Neural cell (in vitro differentiated cells): Measurements from ENCODE around the gene WDR93. TPM values are rescaled to one million over a fixed set of nuclear protein-coding genes. Genes with fewer than 3 reads are reported as not detected.

Source experiments
- H2AFZ ChIP-seq: fragments of 200-600, 300-800 bp; sonication (generic), shearing (Covaris generic); 2 replicates; pipeline ENCODE4 v1.6.0; 2014; ENCODE audit warnings: low read depth, mild to moderate bottlenecking, antibody characterized with exemption, low read length, moderate library complexity
- H3F3A ChIP-seq: fragments of 200-600 bp; shearing (Covaris generic); 2 replicates; pipeline ENCODE4 v1.6.1; 2016; ENCODE audit warnings: mild to moderate bottlenecking, moderate library complexity, mixed read lengths, antibody characterized with exemption, low read length; ENCODE audit not compliant: insufficient read depth, poor library complexity, severe bottlenecking
- H3K27ac ChIP-seq: fragments of 200-600, 300-800 bp; sonication (generic), shearing (Covaris generic); 2 replicates; pipeline ENCODE4 v1.5.1; 2014; ENCODE audit warnings: mild to moderate bottlenecking, low read length, moderate library complexity
- H3K27me3 ChIP-seq: fragments of 300-800, 200-600 bp; sonication (generic), shearing (Covaris generic); 2 replicates; pipeline ENCODE4 v1.6.0; 2014; ENCODE audit warnings: mild to moderate bottlenecking, low read depth, low read length, moderate library complexity; ENCODE audit not compliant: insufficient read depth
- H3K36me3 ChIP-seq: fragments of 300-800, 200-600 bp; sonication (generic), shearing (Covaris generic); 2 replicates; pipeline ENCODE4 v1.5.1; 2014; ENCODE audit warnings: mild to moderate bottlenecking, antibody characterized with exemption, low read length, moderate library complexity; ENCODE audit not compliant: insufficient read depth
- H3K4me2 ChIP-seq: fragments of 300-800, 200-600 bp; sonication (generic), shearing (Covaris generic); 2 replicates; pipeline ENCODE4 v1.6.0; 2014; ENCODE audit warnings: mild to moderate bottlenecking, low read length
- H3K4me3 ChIP-seq: fragments of 300-800, 200-600 bp; sonication (generic), shearing (Covaris generic); 2 replicates; pipeline ENCODE4 v1.5.1; 2014; ENCODE audit warnings: mild to moderate bottlenecking, low read length, moderate library complexity
- H3K79me2 ChIP-seq: fragments of 200-600 bp; shearing (Covaris generic); replicated peaks from 2 replicates; pipeline ENCODE4 v1.6.0; 2014; ENCODE audit warnings: mild to moderate bottlenecking, low read length, moderate library complexity; ENCODE audit not compliant: insufficient read depth
- H3K9ac ChIP-seq: fragments of 300-800, 200-600 bp; sonication (generic), shearing (Covaris generic); 2 replicates; pipeline ENCODE4 v1.6.1; 2016; ENCODE audit warnings: mild to moderate bottlenecking, low read length, mixed read lengths
- H3K9me2 ChIP-seq: fragments of 200-600 bp; shearing (Covaris generic); 2 replicates; pipeline ENCODE4 v1.6.1; 2016; ENCODE audit warnings: mild to moderate bottlenecking, low read length, mixed read lengths; ENCODE audit not compliant: insufficient read depth
- H3K9me3 ChIP-seq: fragments of 200-600, 300-800 bp; sonication (generic), shearing (Covaris generic); 2 replicates; pipeline ENCODE4 v1.6.1; 2016; ENCODE audit warnings: mild to moderate bottlenecking, mixed run types, low read length, moderate library complexity, mixed read lengths
- H4K20me1 ChIP-seq: fragments of 200-600 bp; shearing (Covaris generic); 2 replicates; pipeline ENCODE4 v1.6.1; 2016; ENCODE audit warnings: mild to moderate bottlenecking, mixed run types; ENCODE audit not compliant: insufficient read depth
- EP300 ChIP-seq: fragments of 450-650 bp; conservative IDR thresholded peaks from 2 replicates; pipeline ENCODE4 v1.6.1; 2014; ENCODE audit warnings: antibody characterized with exemption, mild to moderate bottlenecking, moderate library complexity; ENCODE audit not compliant: poor library complexity, severe bottlenecking
- EZH2 ChIP-seq: fragments of 200-600, 300-800 bp; shearing (Covaris generic), sonication (generic); IDR thresholded peaks from 2 replicates; pipeline ENCODE4 v1.6.1; 2014; ENCODE audit warnings: antibody characterized with exemption, low read length, borderline replicate concordance, mild to moderate bottlenecking; ENCODE audit not compliant: insufficient read depth, poor library complexity, severe bottlenecking
- MXI1 ChIP-seq: fragments of 450-650 bp; conservative IDR thresholded peaks from 2 replicates; pipeline ENCODE4 v1.6.1; 2014; ENCODE audit warnings: antibody characterized with exemption, mild to moderate bottlenecking; ENCODE audit not compliant: poor library complexity, severe bottlenecking
- POLR2AphosphoS5 ChIP-seq: IDR thresholded peaks from 2 replicates; pipeline ENCODE4 v1.6.1; 2012
- RAD21 ChIP-seq: fragments of 450-650 bp; conservative IDR thresholded peaks from 2 replicates; pipeline ENCODE4 v1.6.1; 2014; ENCODE audit warnings: antibody characterized with exemption, mild to moderate bottlenecking, moderate library complexity
- SMC3 ChIP-seq: fragments of 450-650 bp; conservative IDR thresholded peaks from 2 replicates; pipeline ENCODE4 v1.6.1; 2014; ENCODE audit warnings: antibody characterized with exemption, mild to moderate bottlenecking, moderate library complexity; ENCODE audit not compliant: poor library complexity
- TAF1 ChIP-seq: IDR thresholded peaks from 2 replicates; pipeline ENCODE4 v1.6.1; 2012; ENCODE audit warnings: low read depth
- polyA plus RNA-seq: library from polyadenylated mRNA; depleted of rRNA; stranded (reverse); fragments of >200 nt; gene quantifications from 2 replicates; pipeline ENCODE4 v1.2.3, GENCODE V29; 2014
- TF ChIP-seq, protein P1 (sequence below): fragments of 450-650 bp; IDR thresholded peaks from 2 replicates; pipeline ENCODE4 v1.5.1; 2014; ENCODE audit warnings: antibody characterized with exemption, mild to moderate bottlenecking, moderate library complexity; ENCODE audit not compliant: poor library complexity, severe bottlenecking
- TF ChIP-seq, protein P2 (sequence below): IDR thresholded peaks from 2 replicates; pipeline ENCODE4 v1.6.1; 2012; ENCODE audit warnings: borderline replicate concordance

The WDR93 gene
- polyA plus RNA-seq, 1 donor from 2014 or later, result 0.41 TPM

DNA sequence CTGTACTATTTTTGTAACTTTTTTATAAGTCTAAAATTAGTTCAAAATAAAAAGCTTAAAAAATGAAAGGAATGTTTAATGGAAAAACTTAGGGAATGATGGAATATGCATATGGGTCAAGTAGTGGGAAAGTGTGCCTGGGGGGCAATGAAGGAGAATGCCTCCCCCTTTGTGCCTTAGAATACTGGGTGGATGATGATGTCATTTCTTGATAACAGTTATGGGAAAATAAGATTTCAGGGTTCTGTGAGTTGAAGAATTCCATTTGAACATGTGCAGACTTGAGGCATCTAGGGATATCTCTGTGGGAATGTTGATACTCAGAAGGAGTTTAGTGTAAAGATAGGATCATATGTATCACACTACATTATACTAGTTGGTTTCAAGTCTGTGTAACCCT is 13.8 kb downstream of the WDR93 start:
- Histone ChIP-seq H3K27ac (no peak overlapping the region), H3F3A (no peaks in the 10 kb centered on the region), H3K9ac (no peak overlapping the region), H3K79me2 (no peaks in the 10 kb centered on the region), H3K27me3 (no peaks in the 10 kb centered on the region), H3K4me3 (no peak overlapping the region), H3K36me3 (no peaks in the 10 kb centered on the region), H3K9me3 (no peaks in the 10 kb centered on the region), H2AFZ (no peak overlapping the region), H4K20me1 (no peaks in the 10 kb centered on the region), H3K9me2 (no peaks in the 10 kb centered on the region), H3K4me2 (no peak overlapping the region)
- no peak for TF ChIP-seq EP300
- TF ChIP-seq, protein P1, sequence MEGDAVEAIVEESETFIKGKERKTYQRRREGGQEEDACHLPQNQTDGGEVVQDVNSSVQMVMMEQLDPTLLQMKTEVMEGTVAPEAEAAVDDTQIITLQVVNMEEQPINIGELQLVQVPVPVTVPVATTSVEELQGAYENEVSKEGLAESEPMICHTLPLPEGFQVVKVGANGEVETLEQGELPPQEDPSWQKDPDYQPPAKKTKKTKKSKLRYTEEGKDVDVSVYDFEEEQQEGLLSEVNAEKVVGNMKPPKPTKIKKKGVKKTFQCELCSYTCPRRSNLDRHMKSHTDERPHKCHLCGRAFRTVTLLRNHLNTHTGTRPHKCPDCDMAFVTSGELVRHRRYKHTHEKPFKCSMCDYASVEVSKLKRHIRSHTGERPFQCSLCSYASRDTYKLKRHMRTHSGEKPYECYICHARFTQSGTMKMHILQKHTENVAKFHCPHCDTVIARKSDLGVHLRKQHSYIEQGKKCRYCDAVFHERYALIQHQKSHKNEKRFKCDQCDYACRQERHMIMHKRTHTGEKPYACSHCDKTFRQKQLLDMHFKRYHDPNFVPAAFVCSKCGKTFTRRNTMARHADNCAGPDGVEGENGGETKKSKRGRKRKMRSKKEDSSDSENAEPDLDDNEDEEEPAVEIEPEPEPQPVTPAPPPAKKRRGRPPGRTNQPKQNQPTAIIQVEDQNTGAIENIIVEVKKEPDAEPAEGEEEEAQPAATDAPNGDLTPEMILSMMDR, result no peak
- TF ChIP-seq MXI1, result no peak
- TF ChIP-seq TAF1, result no peak
- TF ChIP-seq RAD21, result no peak
- no peak for TF ChIP-seq SMC3
- TF ChIP-seq, protein P2, sequence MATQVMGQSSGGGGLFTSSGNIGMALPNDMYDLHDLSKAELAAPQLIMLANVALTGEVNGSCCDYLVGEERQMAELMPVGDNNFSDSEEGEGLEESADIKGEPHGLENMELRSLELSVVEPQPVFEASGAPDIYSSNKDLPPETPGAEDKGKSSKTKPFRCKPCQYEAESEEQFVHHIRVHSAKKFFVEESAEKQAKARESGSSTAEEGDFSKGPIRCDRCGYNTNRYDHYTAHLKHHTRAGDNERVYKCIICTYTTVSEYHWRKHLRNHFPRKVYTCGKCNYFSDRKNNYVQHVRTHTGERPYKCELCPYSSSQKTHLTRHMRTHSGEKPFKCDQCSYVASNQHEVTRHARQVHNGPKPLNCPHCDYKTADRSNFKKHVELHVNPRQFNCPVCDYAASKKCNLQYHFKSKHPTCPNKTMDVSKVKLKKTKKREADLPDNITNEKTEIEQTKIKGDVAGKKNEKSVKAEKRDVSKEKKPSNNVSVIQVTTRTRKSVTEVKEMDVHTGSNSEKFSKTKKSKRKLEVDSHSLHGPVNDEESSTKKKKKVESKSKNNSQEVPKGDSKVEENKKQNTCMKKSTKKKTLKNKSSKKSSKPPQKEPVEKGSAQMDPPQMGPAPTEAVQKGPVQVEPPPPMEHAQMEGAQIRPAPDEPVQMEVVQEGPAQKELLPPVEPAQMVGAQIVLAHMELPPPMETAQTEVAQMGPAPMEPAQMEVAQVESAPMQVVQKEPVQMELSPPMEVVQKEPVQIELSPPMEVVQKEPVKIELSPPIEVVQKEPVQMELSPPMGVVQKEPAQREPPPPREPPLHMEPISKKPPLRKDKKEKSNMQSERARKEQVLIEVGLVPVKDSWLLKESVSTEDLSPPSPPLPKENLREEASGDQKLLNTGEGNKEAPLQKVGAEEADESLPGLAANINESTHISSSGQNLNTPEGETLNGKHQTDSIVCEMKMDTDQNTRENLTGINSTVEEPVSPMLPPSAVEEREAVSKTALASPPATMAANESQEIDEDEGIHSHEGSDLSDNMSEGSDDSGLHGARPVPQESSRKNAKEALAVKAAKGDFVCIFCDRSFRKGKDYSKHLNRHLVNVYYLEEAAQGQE, result no peak
- TF ChIP-seq POLR2AphosphoS5, result no peak
- TF ChIP-seq EZH2, result no peak

DNA sequence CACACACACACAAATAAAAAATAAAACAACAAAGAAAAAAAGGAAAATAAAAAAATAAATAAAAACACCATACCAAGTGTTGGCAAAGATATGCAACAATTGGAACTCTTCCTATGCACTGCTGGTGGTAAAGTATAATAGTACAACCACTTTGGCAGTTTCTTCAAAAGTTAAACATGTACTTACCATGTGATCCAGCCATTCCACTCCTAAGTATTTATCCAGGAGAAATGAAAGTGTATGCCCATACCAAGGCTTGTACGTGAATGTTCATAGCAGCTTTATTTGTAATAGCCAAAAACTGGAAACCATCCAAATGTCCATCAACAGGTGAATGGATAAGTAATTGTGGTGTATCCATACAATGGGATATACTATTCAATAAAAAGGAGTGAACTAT is 17.0 kb downstream of the WDR93 start:
- H3K79me2 ChIP-seq, result no peaks in the 10 kb centered on the region
- no peak overlapping the region for H3K27ac ChIP-seq
- H3K4me3 ChIP-seq, result no peak overlapping the region
- TF ChIP-seq MXI1 (no peak), EZH2 (no peak), RAD21 (no peak), EP300 (no peak), TAF1 (no peak), POLR2AphosphoS5 (no peak), SMC3 (no peak)
- TF ChIP-seq, protein P2, result no peak
- TF ChIP-seq, protein P1, result no peak
- no peak overlapping the region for H2AFZ ChIP-seq
- H3K9ac ChIP-seq, result no peak overlapping the region
- H3F3A ChIP-seq, result no peaks in the 10 kb centered on the region
- no peaks in the 10 kb centered on the region for H4K20me1 ChIP-seq
- no peak overlapping the region for H3K4me2 ChIP-seq
- H3K27me3 ChIP-seq, result no peaks in the 10 kb centered on the region
- H3K9me3 ChIP-seq, result no peaks in the 10 kb centered on the region
- no peaks in the 10 kb centered on the region for H3K9me2 ChIP-seq
- H3K36me3 ChIP-seq, result no peaks in the 10 kb centered on the region
